ENCODE measurements around the gene NPAS2.
A peak's percentile ranks its signal among the peaks of the same experiment; 100 is the strongest.

NPAS2 gene

GRCh38 chr2:100953406-100954043 is 133.6 kb downstream of the NPAS2 start:
- Histone ChIP-seq H3K27ac (no peak overlapping the region), H3K4me1 (peaks cover 0 to 13% (median 12%) of the 10 kb centered on the region in 4 donors), H3K36me3 (peaks cover 0 to 11% (median 7%) of the 10 kb centered on the region in 3 donors), H3K4me3 (no peak overlapping the region), H3K9me3 (no peaks in the 10 kb centered on the region), H3K27me3 (no peaks in the 10 kb centered on the region)
- intact Hi-C loops (cut with DNase I; ENCODE audit: low total_unique reads): no loop called here
- peak in 1 of 2 donors; percentile 56 for DNase-seq
- TF ChIP-seq CTCF (IDR thresholded peaks at IDR 0.05): no peak

GRCh38 chr2:100954044-100954420 is 134.1 kb downstream of the NPAS2 start:
- intact Hi-C loops (cut with DNase I; ENCODE audit: low total_unique reads): no loop called here
- Histone ChIP-seq H3K9me3 (no peaks in the 10 kb centered on the region), H3K27me3 (no peaks in the 10 kb centered on the region), H3K4me1 (peaks cover 0 to 18% (median 13%) of the 10 kb centered on the region in 4 donors), H3K27ac (no peak overlapping the region), H3K4me3 (no peak overlapping the region), H3K36me3 (peaks cover 0 to 8% (median 3%) of the 10 kb centered on the region in 3 donors)
- DNase-seq: no peak
- TF ChIP-seq CTCF (IDR thresholded peaks at IDR 0.05): no peak

GRCh38 chr2:100955226-100955625 is 135.3 kb downstream of the NPAS2 start:
- TF ChIP-seq CTCF (IDR thresholded peaks at IDR 0.05): no peak
- no peak overlapping the region for H3K4me3 ChIP-seq
- no peaks in the 10 kb centered on the region for H3K36me3 ChIP-seq
- no peaks in the 10 kb centered on the region for H3K27me3 ChIP-seq
- no peak overlapping the region for H3K27ac ChIP-seq
- intact Hi-C loops (cut with DNase I; ENCODE audit: low total_unique reads): no loop called here
- H3K4me1 ChIP-seq: peaks cover 0 to 18% (median 13%) of the 10 kb centered on the region in 4 donors
- H3K9me3 ChIP-seq: no peaks in the 10 kb centered on the region
- DNase-seq: peak in 1 of 2 donors; percentile 17

- DNase-seq: no peak
- Histone ChIP-seq H3K4me1 (peaks cover 0 to 18% (median 13%) of the 10 kb centered on the region in 4 donors), H3K4me3 (no peak overlapping the region), H3K36me3 (no peaks in the 10 kb centered on the region), H3K27me3 (no peaks in the 10 kb centered on the region), H3K9me3 (no peaks in the 10 kb centered on the region), H3K27ac (no peak overlapping the region)
- no peak for TF ChIP-seq CTCF (IDR thresholded peaks at IDR 0.05)
- intact Hi-C loops (cut with DNase I; ENCODE audit: low total_unique reads): no loop called here
Observed at GRCh38 chr2:100956081-100956480, 136.1 kb downstream of the NPAS2 start.

GRCh38 chr2:100957996-100958653 is 138.2 kb downstream of the NPAS2 start:
- peak overlapping the region in 1 of 2 donors; percentile 32 for H3K27ac ChIP-seq
- no peaks in the 10 kb centered on the region for H3K9me3 ChIP-seq
- DNase-seq: peak; percentile 69 to 81
- H3K4me3 ChIP-seq: peak overlapping the region in 1 of 2 donors; percentile 0
- intact Hi-C loops (cut with DNase I; ENCODE audit: low total_unique reads): no loop called here
- no peak for TF ChIP-seq CTCF (IDR thresholded peaks at IDR 0.05)
- H3K36me3 ChIP-seq: no peaks in the 10 kb centered on the region
- no peaks in the 10 kb centered on the region for H3K27me3 ChIP-seq
- H3K4me1 ChIP-seq: peaks cover 0 to 18% (median 13%) of the 10 kb centered on the region in 4 donors

Measured in tibial artery (tissue), 4 donors.